Measurements from ENCODE around the gene MLN.

GRCh38 chr6:33744895-33745546, 58.8 kb downstream of the MLN start:
- TF ChIP-seq CTCF (IDR thresholded peaks at IDR 0.05 in 8 of 11, conservative IDR thresholded peaks at IDR 0.05 in 3 of 11) (no peak), POLR2AphosphoS5 (IDR thresholded peaks at IDR 0.05) (peak in 1 of 3 donors; percentile 9)
